Liver (tissue), 9 donors: ENCODE measurements around the gene GATD1. TPM values are rescaled to one million over a fixed set of nuclear protein-coding genes. Genes with fewer than 3 reads are reported as not detected.

Experiments
- DNase-seq: peaks from one replicate; pipeline ENCODE4 v3.0.0-alpha.2; 2017; ENCODE audit warnings: low spot score
- H3K27ac ChIP-seq, 2 donors: one replicate each; pipeline ENCODE4 v1.7.0; 2013; ENCODE audit warnings: inconsistent platforms in 2 of 2, low read length in 2 of 2, control low read depth in 1 of 2, low read depth in 1 of 2, mild to moderate bottlenecking in 1 of 2
- H3K27me3 ChIP-seq, 4 donors: one replicate each; pipeline versions ENCODE4 v1.6.1 to v1.7.0; 2013; ENCODE audit warnings: low read length in 3 of 4, inconsistent platforms in 1 of 4, mild to moderate bottlenecking in 1 of 4, moderate library complexity in 1 of 4; ENCODE audit not compliant: control insufficient read depth in 4 of 4, insufficient read depth in 4 of 4
- H3K36me3 ChIP-seq, 4 donors: one replicate each; pipeline versions ENCODE4 v1.6.1 to v1.7.0; 2013; ENCODE audit warnings: low read length in 3 of 4, mild to moderate bottlenecking in 3 of 4, low read depth in 1 of 4, moderate library complexity in 1 of 4; ENCODE audit not compliant: control insufficient read depth in 4 of 4, insufficient read depth in 3 of 4
- H3K4me1 ChIP-seq, 4 donors: one replicate each; pipeline versions ENCODE4 v1.6.1 to v1.7.0; 2013; ENCODE audit warnings: low read length in 3 of 4, mild to moderate bottlenecking in 3 of 4, moderate library complexity in 1 of 4; ENCODE audit not compliant: control insufficient read depth in 4 of 4, insufficient read depth in 4 of 4
- H3K4me3 ChIP-seq, 3 donors: one replicate each; pipeline versions ENCODE4 v1.6.1 to v1.7.0; 2013; ENCODE audit warnings: low read length in 3 of 3, control low read depth in 1 of 3, low read depth in 1 of 3, mild to moderate bottlenecking in 1 of 3
- H3K9ac ChIP-seq, 2 donors: one replicate each; pipeline ENCODE4 v1.7.0; 2013; ENCODE audit warnings: low read length in 2 of 2, mild to moderate bottlenecking in 2 of 2, moderate library complexity in 2 of 2, control low read depth in 1 of 2, low read depth in 1 of 2
- H3K9me3 ChIP-seq, 4 donors: one replicate each; pipeline versions ENCODE4 v1.6.1 to v1.7.0; 2013; ENCODE audit warnings: low read length in 3 of 4; ENCODE audit not compliant: control insufficient read depth in 4 of 4
- ATF3 ChIP-seq: IDR thresholded peaks from 2 replicates; pipeline ENCODE4 v1.6.1; 2016; ENCODE audit warnings: antibody characterized with exemption
- CTCF ChIP-seq: fragments of 150-350 bp; IDR thresholded peaks from 2 replicates; pipeline ENCODE4 v1.5.1; 2017; ENCODE audit warnings: improper control_type of control experiment, low read depth, low read length; ENCODE audit not compliant: missing input control
- EGR1 ChIP-seq, 2 donors: IDR thresholded peaks; 2 replicates each; pipeline ENCODE4 v1.6.1; 2016 to 2018; ENCODE audit warnings: antibody characterized with exemption in 2 of 2, low read depth in 2 of 2
- GABPA ChIP-seq, 2 donors: IDR thresholded peaks in 1 of 2; conservative IDR thresholded peaks in 1 of 2; 2 replicates each; pipeline ENCODE4 v1.6.1; 2016; ENCODE audit warnings: antibody characterized with exemption in 2 of 2, mild to moderate bottlenecking in 1 of 2, moderate library complexity in 1 of 2
- HNF4A ChIP-seq, 2 donors: conservative IDR thresholded peaks; 2 replicates each; pipeline ENCODE4 v1.6.1; 2016; ENCODE audit warnings: antibody characterized with exemption in 2 of 2, mild to moderate bottlenecking in 2 of 2
- MAX ChIP-seq: IDR thresholded peaks from 2 replicates; pipeline ENCODE4 v1.6.1; 2016; ENCODE audit warnings: antibody characterized with exemption
- NR2F2 ChIP-seq: IDR thresholded peaks from 2 replicates; pipeline ENCODE4 v1.6.1; 2016; ENCODE audit warnings: antibody characterized with exemption
- RAD21 ChIP-seq, 2 donors: IDR thresholded peaks; 2 replicates each; pipeline ENCODE4 v1.6.1; 2016; ENCODE audit warnings: antibody characterized with exemption in 2 of 2, mild to moderate bottlenecking in 2 of 2
- REST ChIP-seq: IDR thresholded peaks from 2 replicates; pipeline ENCODE4 v1.6.1; 2016; ENCODE audit warnings: antibody characterized with exemption, mild to moderate bottlenecking
- RXRA ChIP-seq, 2 donors: IDR thresholded peaks; 2 replicates each; pipeline ENCODE4 v1.6.1; 2017 to 2018; ENCODE audit warnings: antibody characterized with exemption in 2 of 2, mild to moderate bottlenecking in 1 of 2
- SP1 ChIP-seq: IDR thresholded peaks from 2 replicates; pipeline ENCODE4 v1.6.1; 2018; ENCODE audit warnings: antibody characterized with exemption, mild to moderate bottlenecking
- TAF1 ChIP-seq: conservative IDR thresholded peaks from 2 replicates; pipeline ENCODE4 v1.6.1; 2016; ENCODE audit warnings: antibody characterized with exemption, mild to moderate bottlenecking
- YY1 ChIP-seq: IDR thresholded peaks from 2 replicates; pipeline ENCODE4 v1.6.1; 2016; ENCODE audit warnings: antibody characterized with exemption, mild to moderate bottlenecking
- ZBTB33 ChIP-seq: IDR thresholded peaks from 2 replicates; pipeline ENCODE4 v1.6.1; 2016; ENCODE audit warnings: antibody characterized with exemption
- WGBS: extraction: QIAGEN DNeasy Blood & Tissue Kit; methylation state at CpG from one replicate; pipeline ENCODE4 v1.1.7; 2013; 5-methylcytosine and 5-hydroxymethylcytosine counted together
- polyA plus RNA-seq, 2 donors: library from polyadenylated mRNA; stranded (reverse) in 1 of 2; unstranded in 1 of 2; fragments of 200-250 nt in 1 of 2; fragments of >200 nt in 1 of 2; fragmentation: Nextera tagmentation in 1 of 2; extraction: Ambion mirVana in 1 of 2; gene quantifications; one replicate each; pipeline versions ENCODE4 v1.2.1 to v1.2.3, GENCODE V29; 2013 to 2015
- total RNA-seq, 2 donors: library from RNA; depleted of rRNA; stranded (reverse); fragments of >200 nt; gene quantifications; one replicate each; pipeline ENCODE4 v1.2.3, GENCODE V29; 2014
- donor health status: healthy.
- donor health status: healthy.
- donor health status: healthy.
- donor health status: healthy.
- donor health status: healthy.

GATD1 gene
- total and polyA plus RNA-seq, 4 donors = 22.7 to 37.2 (median 24.6) TPM

GRCh38 chr11:782264-783174 lies 5.2 kb upstream of the GATD1 start:
- Histone ChIP-seq H3K27me3 (no peaks in the 10 kb centered on the region), H3K9me3 (no peaks in the 10 kb centered on the region), H3K36me3 (peaks cover 0 to 6% (median 2%) of the 10 kb centered on the region in 4 donors), H3K4me1 (peaks cover 7 to 21% (median 13%) of the 10 kb centered on the region in 4 donors), H3K27ac (no peak overlapping the region), H3K4me3 (no peak overlapping the region), H3K9ac (no peak overlapping the region)
- WGBS = 77% methylated on average over 36 of the region's 36 CpGs
- DNase-seq = no peak
- no peak for TF ChIP-seq RXRA (IDR thresholded peaks at IDR 0.05)
- TF ChIP-seq MAX = no peak
- no peak for TF ChIP-seq CTCF

GRCh38 chr11:779955-780532 lies 2.8 kb upstream of the GATD1 start:
- no peak overlapping the region for H3K4me3 ChIP-seq
- peaks cover 0 to 6% (median 0%) of the 10 kb centered on the region in 4 donors for H3K36me3 ChIP-seq
- no peaks in the 10 kb centered on the region for H3K9me3 ChIP-seq
- H3K27me3 ChIP-seq = no peaks in the 10 kb centered on the region
- TF ChIP-seq REST = no peak
- TF ChIP-seq ATF3 = no peak
- no peak for TF ChIP-seq RAD21 (IDR thresholded peaks at IDR 0.05)
- TF ChIP-seq MAX = no peak
- TF ChIP-seq YY1 = no peak
- TF ChIP-seq HNF4A (conservative IDR thresholded peaks at IDR 0.05) = no peak
- no peak for TF ChIP-seq EGR1 (IDR thresholded peaks at IDR 0.05; ENCODE audit: low read depth in 2 of 2)
- TF ChIP-seq ZBTB33 = no peak
- no peak for TF ChIP-seq RXRA (IDR thresholded peaks at IDR 0.05)
- no peak for TF ChIP-seq NR2F2
- TF ChIP-seq GABPA (IDR thresholded peaks at IDR 0.05 in 1 of 2, conservative IDR thresholded peaks at IDR 0.05 in 1 of 2) = no peak
- no peak for TF ChIP-seq SP1
- TF ChIP-seq TAF1 = no peak
- no peak for DNase-seq
- H3K27ac ChIP-seq = no peak overlapping the region
- WGBS = 97% methylated on average over 16 of the region's 16 CpGs
- H3K4me1 ChIP-seq = peaks cover 13 to 37% (median 21%) of the 10 kb centered on the region in 4 donors
- no peak overlapping the region for H3K9ac ChIP-seq
